ENCODE data around the gene LEMD2. TPM values are rescaled to one million over a fixed set of nuclear protein-coding genes. Genes with fewer than 3 reads are reported as not detected.
A peak's percentile ranks its signal among the peaks of the same experiment; 100 is the strongest.

Gene LEMD2
- total RNA-seq, 1 experiment from 2014 or later, result 62.9 TPM

- TF ChIP-seq MAX (CRISPR knock-in tag; IDR thresholded peaks at IDR 0.05), result no peak
- no peak for TF ChIP-seq ETV6 (CRISPR knock-in tag; IDR thresholded peaks at IDR 0.05)
- no peak for TF ChIP-seq E2F1 (CRISPR knock-in tag; IDR thresholded peaks at IDR 0.05)
- no peak for TF ChIP-seq ELF4 (CRISPR knock-in tag; IDR thresholded peaks at IDR 0.05; ENCODE audit: low read depth)
- TF ChIP-seq ARID4B (CRISPR knock-in tag; IDR thresholded peaks at IDR 0.05; ENCODE audit: borderline replicate concordance), result no peak
- no peak for TF ChIP-seq MYBL2 (CRISPR knock-in tag; IDR thresholded peaks at IDR 0.05)
- TF ChIP-seq ATF2 (CRISPR knock-in tag; IDR thresholded peaks at IDR 0.05; ENCODE audit: borderline replicate concordance, low read depth), result no peak
- no peak for TF ChIP-seq ZNF138 (CRISPR knock-in tag; conservative IDR thresholded peaks at IDR 0.05)
These were observed 43.4 kb downstream of the LEMD2 start (continued) for GRCh38 chr6:33745548-33745947.

GRCh38 chr6:33744895-33745546 lies 43.9 kb downstream of the LEMD2 start:
- CTCF ChIA-PET, result interaction anchor here (0.8 to 3.7 kb wide), 13 partner anchors 13 to 310 kb away, joined by 3 to 26 read pairs (median 4); partner anchors contain the start of gene UQCC2
- POLR2A ChIA-PET, result no interaction called here
- ATAC-seq, result no peak
- H3K27ac Mint-ChIP-seq, result no peak overlapping the region; the same call in 1 of the 2 replicates
- DNase-seq (ENCODE audit: low spot score), result no peak
- TF ChIP-seq ZNF219 (CRISPR knock-in tag; IDR thresholded peaks at IDR 0.05; ENCODE audit: borderline replicate concordance) (no peak), PREB (CRISPR knock-in tag; IDR thresholded peaks at IDR 0.05; ENCODE audit: borderline replicate concordance) (no peak), ATF1 (CRISPR knock-in tag; IDR thresholded peaks at IDR 0.05) (no peak), GABPB1 (CRISPR knock-in tag; IDR thresholded peaks at IDR 0.05) (peak; percentile 28; the same call in 1 of the 2 replicates)
- H3K9me3 Mint-ChIP-seq, result no peaks in the 10 kb centered on the region
- H3K27me3 Mint-ChIP-seq (ENCODE audit: low read depth), result no peaks in the 10 kb centered on the region; the same call in 1 of the 2 replicates
- H3K36me3 Mint-ChIP-seq, result no peaks in the 10 kb centered on the region
- peaks cover 50% of the 10 kb centered on the region for H3K4me1 Mint-ChIP-seq
- no peak overlapping the region for H3K4me3 Mint-ChIP-seq

All from WTC11 (cell line).